Globus pallidus (tissue), 1 donor: ENCODE data around the gene CMIP.
A peak's percentile ranks its signal among the peaks of the same experiment; 100 is the strongest.

Source experiments
- DNase-seq: peaks from one replicate; pipeline ENCODE4 v3.0.0-alpha.2; 2015; ENCODE audit warnings: low spot score

CMIP gene

GRCh38 chr16:81551151-81551808, 106.7 kb downstream of the CMIP start:
- DNase-seq, result no peak

GRCh38 chr16:81551821-81552304, 107.3 kb downstream of the CMIP start:
- DNase-seq, result no peak

GRCh38 chr16:81552743-81553079, 108.1 kb downstream of the CMIP start:
- no peak for DNase-seq

- no peak for DNase-seq
These were observed 108.6 kb downstream of the CMIP start for GRCh38 chr16:81553080-81553813.

- no peak for DNase-seq
These were observed 109.4 kb downstream of the CMIP start for GRCh38 chr16:81553814-81554675.

- no peak for DNase-seq
These were observed 110.4 kb downstream of the CMIP start for GRCh38 chr16:81554979-81555378.

- DNase-seq, result no peak
These were observed 111.1 kb downstream of the CMIP start for GRCh38 chr16:81555660-81556059.

GRCh38 chr16:81556715-81557284, 112.2 kb downstream of the CMIP start:
- no peak for DNase-seq

GRCh38 chr16:81558077-81558443, 113.5 kb downstream of the CMIP start:
- DNase-seq, result no peak

GRCh38 chr16:81558444-81559175, 114.0 kb downstream of the CMIP start:
- peak; percentile 7 for DNase-seq

- no peak for DNase-seq
These were observed 116.5 kb downstream of the CMIP start for GRCh38 chr16:81560979-81561657.

- DNase-seq, result no peak
These were observed 117.7 kb downstream of the CMIP start for GRCh38 chr16:81562174-81562849.

- DNase-seq, result no peak
These were observed 118.3 kb downstream of the CMIP start for GRCh38 chr16:81562926-81563325.

- peak; percentile 36 for DNase-seq
These were observed 119.9 kb downstream of the CMIP start for GRCh38 chr16:81564421-81564911.

- no peak for DNase-seq
These were observed 120.9 kb downstream of the CMIP start for GRCh38 chr16:81565321-81566028.

- no peak for DNase-seq
These were observed 121.7 kb downstream of the CMIP start for GRCh38 chr16:81566086-81567007.

GRCh38 chr16:81567087-81567486, 122.5 kb downstream of the CMIP start:
- no peak for DNase-seq

- no peak for DNase-seq
These were observed 123.6 kb downstream of the CMIP start for GRCh38 chr16:81567987-81568748.
